Neural cell (in vitro differentiated cells): ENCODE measurements around the gene C4BPA. TPM values are rescaled to one million over a fixed set of nuclear protein-coding genes. Genes with fewer than 3 reads are reported as not detected.

Source experiments
- H2AFZ ChIP-seq: fragments of 200-600, 300-800 bp; sonication (generic), shearing (Covaris generic); 2 replicates; pipeline ENCODE4 v1.6.0; 2014; ENCODE audit warnings: low read depth, mild to moderate bottlenecking, antibody characterized with exemption, low read length, moderate library complexity
- H3F3A ChIP-seq: fragments of 200-600 bp; shearing (Covaris generic); 2 replicates; pipeline ENCODE4 v1.6.1; 2016; ENCODE audit warnings: mild to moderate bottlenecking, moderate library complexity, mixed read lengths, antibody characterized with exemption, low read length; ENCODE audit not compliant: insufficient read depth, poor library complexity, severe bottlenecking
- H3K27ac ChIP-seq: fragments of 200-600, 300-800 bp; sonication (generic), shearing (Covaris generic); 2 replicates; pipeline ENCODE4 v1.5.1; 2014; ENCODE audit warnings: mild to moderate bottlenecking, low read length, moderate library complexity
- H3K27me3 ChIP-seq: fragments of 300-800, 200-600 bp; sonication (generic), shearing (Covaris generic); 2 replicates; pipeline ENCODE4 v1.6.0; 2014; ENCODE audit warnings: mild to moderate bottlenecking, low read depth, low read length, moderate library complexity; ENCODE audit not compliant: insufficient read depth
- H3K36me3 ChIP-seq: fragments of 300-800, 200-600 bp; sonication (generic), shearing (Covaris generic); 2 replicates; pipeline ENCODE4 v1.5.1; 2014; ENCODE audit warnings: mild to moderate bottlenecking, antibody characterized with exemption, low read length, moderate library complexity; ENCODE audit not compliant: insufficient read depth
- H3K4me2 ChIP-seq: fragments of 300-800, 200-600 bp; sonication (generic), shearing (Covaris generic); 2 replicates; pipeline ENCODE4 v1.6.0; 2014; ENCODE audit warnings: mild to moderate bottlenecking, low read length
- H3K4me3 ChIP-seq: fragments of 300-800, 200-600 bp; sonication (generic), shearing (Covaris generic); 2 replicates; pipeline ENCODE4 v1.5.1; 2014; ENCODE audit warnings: mild to moderate bottlenecking, low read length, moderate library complexity
- H3K79me2 ChIP-seq: fragments of 200-600 bp; shearing (Covaris generic); replicated peaks from 2 replicates; pipeline ENCODE4 v1.6.0; 2014; ENCODE audit warnings: mild to moderate bottlenecking, low read length, moderate library complexity; ENCODE audit not compliant: insufficient read depth
- H3K9ac ChIP-seq: fragments of 300-800, 200-600 bp; sonication (generic), shearing (Covaris generic); 2 replicates; pipeline ENCODE4 v1.6.1; 2016; ENCODE audit warnings: mild to moderate bottlenecking, low read length, mixed read lengths
- H3K9me2 ChIP-seq: fragments of 200-600 bp; shearing (Covaris generic); 2 replicates; pipeline ENCODE4 v1.6.1; 2016; ENCODE audit warnings: mild to moderate bottlenecking, low read length, mixed read lengths; ENCODE audit not compliant: insufficient read depth
- H3K9me3 ChIP-seq: fragments of 200-600, 300-800 bp; sonication (generic), shearing (Covaris generic); 2 replicates; pipeline ENCODE4 v1.6.1; 2016; ENCODE audit warnings: mild to moderate bottlenecking, mixed run types, low read length, moderate library complexity, mixed read lengths
- H4K20me1 ChIP-seq: fragments of 200-600 bp; shearing (Covaris generic); 2 replicates; pipeline ENCODE4 v1.6.1; 2016; ENCODE audit warnings: mild to moderate bottlenecking, mixed run types; ENCODE audit not compliant: insufficient read depth
- EP300 ChIP-seq: fragments of 450-650 bp; conservative IDR thresholded peaks from 2 replicates; pipeline ENCODE4 v1.6.1; 2014; ENCODE audit warnings: antibody characterized with exemption, mild to moderate bottlenecking, moderate library complexity; ENCODE audit not compliant: poor library complexity, severe bottlenecking
- EZH2 ChIP-seq: fragments of 200-600, 300-800 bp; shearing (Covaris generic), sonication (generic); IDR thresholded peaks from 2 replicates; pipeline ENCODE4 v1.6.1; 2014; ENCODE audit warnings: antibody characterized with exemption, low read length, borderline replicate concordance, mild to moderate bottlenecking; ENCODE audit not compliant: insufficient read depth, poor library complexity, severe bottlenecking
- MXI1 ChIP-seq: fragments of 450-650 bp; conservative IDR thresholded peaks from 2 replicates; pipeline ENCODE4 v1.6.1; 2014; ENCODE audit warnings: antibody characterized with exemption, mild to moderate bottlenecking; ENCODE audit not compliant: poor library complexity, severe bottlenecking
- POLR2AphosphoS5 ChIP-seq: IDR thresholded peaks from 2 replicates; pipeline ENCODE4 v1.6.1; 2012
- RAD21 ChIP-seq: fragments of 450-650 bp; conservative IDR thresholded peaks from 2 replicates; pipeline ENCODE4 v1.6.1; 2014; ENCODE audit warnings: antibody characterized with exemption, mild to moderate bottlenecking, moderate library complexity
- SMC3 ChIP-seq: fragments of 450-650 bp; conservative IDR thresholded peaks from 2 replicates; pipeline ENCODE4 v1.6.1; 2014; ENCODE audit warnings: antibody characterized with exemption, mild to moderate bottlenecking, moderate library complexity; ENCODE audit not compliant: poor library complexity
- TAF1 ChIP-seq: IDR thresholded peaks from 2 replicates; pipeline ENCODE4 v1.6.1; 2012; ENCODE audit warnings: low read depth
- polyA plus RNA-seq: library from polyadenylated mRNA; depleted of rRNA; stranded (reverse); fragments of >200 nt; gene quantifications from 2 replicates; pipeline ENCODE4 v1.2.3, GENCODE V29; 2014
- TF ChIP-seq, protein P1 (sequence below): IDR thresholded peaks from 2 replicates; pipeline ENCODE4 v1.6.1; 2012; ENCODE audit warnings: borderline replicate concordance
- TF ChIP-seq, protein P2 (sequence below): fragments of 450-650 bp; IDR thresholded peaks from 2 replicates; pipeline ENCODE4 v1.5.1; 2014; ENCODE audit warnings: antibody characterized with exemption, mild to moderate bottlenecking, moderate library complexity; ENCODE audit not compliant: poor library complexity, severe bottlenecking

The C4BPA gene
- polyA plus RNA-seq, 1 donor from 2014 or later, result not detected

DNA sequence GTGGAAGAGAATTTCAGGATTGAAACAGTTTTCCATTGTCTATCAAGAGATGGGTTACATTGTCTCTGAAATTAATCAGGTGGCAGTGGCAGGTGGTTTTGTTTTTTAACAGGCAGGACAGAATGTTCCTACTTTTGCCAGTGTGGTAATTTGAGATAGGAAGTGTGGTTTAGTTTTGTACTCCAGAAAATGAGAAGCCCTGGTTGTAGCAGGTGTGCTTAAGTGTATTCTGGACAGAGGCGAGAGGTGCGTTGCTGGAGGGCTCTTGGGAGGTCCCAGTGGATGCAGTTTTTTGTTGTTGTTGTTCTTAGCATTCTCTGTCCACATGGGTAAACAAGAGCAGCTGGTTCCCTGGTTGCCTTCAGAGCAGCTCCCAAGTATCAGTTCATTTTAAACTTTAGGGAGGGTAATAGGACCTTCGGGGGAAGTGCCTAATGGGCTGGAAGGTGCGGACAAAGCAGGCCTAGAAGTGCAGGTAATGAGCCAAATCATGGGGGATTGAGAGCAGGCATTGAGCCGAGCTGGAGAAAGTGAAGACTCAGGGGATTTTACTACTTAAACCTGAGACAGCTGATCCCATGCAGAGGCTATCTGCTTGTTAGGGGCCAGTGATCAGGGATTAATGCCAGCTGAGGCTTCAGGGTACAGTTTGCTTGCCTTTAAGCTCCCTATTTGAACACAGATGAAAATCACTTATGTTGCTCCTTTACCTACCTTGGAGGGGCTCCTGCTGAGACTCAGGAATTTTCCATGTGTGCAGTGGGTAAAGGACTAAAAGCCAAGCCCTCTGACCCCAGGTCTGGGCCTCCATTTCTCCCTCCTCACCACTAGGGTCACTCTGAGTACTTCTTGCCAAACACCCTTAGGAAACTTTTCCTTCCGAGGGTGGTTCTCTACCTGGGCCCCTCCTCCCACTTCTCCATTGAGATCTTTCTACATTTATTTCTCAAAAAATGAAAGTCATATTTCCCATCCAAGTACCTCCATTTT lies 44.9 kb upstream of the C4BPA start:
- H3K36me3 ChIP-seq, result no peaks in the 10 kb centered on the region
- H3K9me2 ChIP-seq, result no peaks in the 10 kb centered on the region
- no peak overlapping the region for H3K4me3 ChIP-seq
- no peaks in the 10 kb centered on the region for H4K20me1 ChIP-seq
- H3K9ac ChIP-seq, result no peak overlapping the region
- no peaks in the 10 kb centered on the region for H3K79me2 ChIP-seq
- no peak for TF ChIP-seq EZH2
- TF ChIP-seq, protein P1, sequence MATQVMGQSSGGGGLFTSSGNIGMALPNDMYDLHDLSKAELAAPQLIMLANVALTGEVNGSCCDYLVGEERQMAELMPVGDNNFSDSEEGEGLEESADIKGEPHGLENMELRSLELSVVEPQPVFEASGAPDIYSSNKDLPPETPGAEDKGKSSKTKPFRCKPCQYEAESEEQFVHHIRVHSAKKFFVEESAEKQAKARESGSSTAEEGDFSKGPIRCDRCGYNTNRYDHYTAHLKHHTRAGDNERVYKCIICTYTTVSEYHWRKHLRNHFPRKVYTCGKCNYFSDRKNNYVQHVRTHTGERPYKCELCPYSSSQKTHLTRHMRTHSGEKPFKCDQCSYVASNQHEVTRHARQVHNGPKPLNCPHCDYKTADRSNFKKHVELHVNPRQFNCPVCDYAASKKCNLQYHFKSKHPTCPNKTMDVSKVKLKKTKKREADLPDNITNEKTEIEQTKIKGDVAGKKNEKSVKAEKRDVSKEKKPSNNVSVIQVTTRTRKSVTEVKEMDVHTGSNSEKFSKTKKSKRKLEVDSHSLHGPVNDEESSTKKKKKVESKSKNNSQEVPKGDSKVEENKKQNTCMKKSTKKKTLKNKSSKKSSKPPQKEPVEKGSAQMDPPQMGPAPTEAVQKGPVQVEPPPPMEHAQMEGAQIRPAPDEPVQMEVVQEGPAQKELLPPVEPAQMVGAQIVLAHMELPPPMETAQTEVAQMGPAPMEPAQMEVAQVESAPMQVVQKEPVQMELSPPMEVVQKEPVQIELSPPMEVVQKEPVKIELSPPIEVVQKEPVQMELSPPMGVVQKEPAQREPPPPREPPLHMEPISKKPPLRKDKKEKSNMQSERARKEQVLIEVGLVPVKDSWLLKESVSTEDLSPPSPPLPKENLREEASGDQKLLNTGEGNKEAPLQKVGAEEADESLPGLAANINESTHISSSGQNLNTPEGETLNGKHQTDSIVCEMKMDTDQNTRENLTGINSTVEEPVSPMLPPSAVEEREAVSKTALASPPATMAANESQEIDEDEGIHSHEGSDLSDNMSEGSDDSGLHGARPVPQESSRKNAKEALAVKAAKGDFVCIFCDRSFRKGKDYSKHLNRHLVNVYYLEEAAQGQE, result no peak
- no peak for TF ChIP-seq EP300
- TF ChIP-seq RAD21, result no peak
- no peak for TF ChIP-seq TAF1
- no peak for TF ChIP-seq POLR2AphosphoS5
- no peak for TF ChIP-seq SMC3
- no peak for TF ChIP-seq MXI1
- TF ChIP-seq, protein P2, sequence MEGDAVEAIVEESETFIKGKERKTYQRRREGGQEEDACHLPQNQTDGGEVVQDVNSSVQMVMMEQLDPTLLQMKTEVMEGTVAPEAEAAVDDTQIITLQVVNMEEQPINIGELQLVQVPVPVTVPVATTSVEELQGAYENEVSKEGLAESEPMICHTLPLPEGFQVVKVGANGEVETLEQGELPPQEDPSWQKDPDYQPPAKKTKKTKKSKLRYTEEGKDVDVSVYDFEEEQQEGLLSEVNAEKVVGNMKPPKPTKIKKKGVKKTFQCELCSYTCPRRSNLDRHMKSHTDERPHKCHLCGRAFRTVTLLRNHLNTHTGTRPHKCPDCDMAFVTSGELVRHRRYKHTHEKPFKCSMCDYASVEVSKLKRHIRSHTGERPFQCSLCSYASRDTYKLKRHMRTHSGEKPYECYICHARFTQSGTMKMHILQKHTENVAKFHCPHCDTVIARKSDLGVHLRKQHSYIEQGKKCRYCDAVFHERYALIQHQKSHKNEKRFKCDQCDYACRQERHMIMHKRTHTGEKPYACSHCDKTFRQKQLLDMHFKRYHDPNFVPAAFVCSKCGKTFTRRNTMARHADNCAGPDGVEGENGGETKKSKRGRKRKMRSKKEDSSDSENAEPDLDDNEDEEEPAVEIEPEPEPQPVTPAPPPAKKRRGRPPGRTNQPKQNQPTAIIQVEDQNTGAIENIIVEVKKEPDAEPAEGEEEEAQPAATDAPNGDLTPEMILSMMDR, result no peak
- no peak overlapping the region for H2AFZ ChIP-seq
- H3K9me3 ChIP-seq, result no peaks in the 10 kb centered on the region
- no peak overlapping the region for H3K4me2 ChIP-seq
- no peak overlapping the region for H3K27ac ChIP-seq
- no peaks in the 10 kb centered on the region for H3K27me3 ChIP-seq
- no peaks in the 10 kb centered on the region for H3F3A ChIP-seq

DNA sequence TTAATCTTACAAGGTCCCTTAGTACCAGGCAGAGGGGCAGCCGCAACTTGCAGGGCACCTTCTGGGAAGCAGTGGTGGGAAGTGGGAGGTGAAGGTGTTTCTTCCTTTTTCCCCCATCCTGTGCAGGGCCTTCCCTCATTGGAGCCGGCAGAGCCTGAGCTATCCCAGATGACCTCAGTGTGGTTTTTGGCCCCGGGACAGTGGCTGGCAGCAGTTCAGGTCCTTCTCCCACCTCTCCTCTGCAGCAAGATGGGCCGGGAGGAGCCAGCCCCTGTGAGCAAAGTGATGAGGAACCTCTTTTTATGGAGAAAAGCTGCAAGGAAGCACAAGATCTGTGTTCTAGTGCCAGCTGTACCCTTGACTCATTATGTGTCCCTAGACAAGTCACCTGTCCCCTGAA lies 44.2 kb upstream of the C4BPA start:
- no peak overlapping the region for H3K4me2 ChIP-seq
- no peaks in the 10 kb centered on the region for H4K20me1 ChIP-seq
- H3K9me3 ChIP-seq, result no peaks in the 10 kb centered on the region
- H3K36me3 ChIP-seq, result no peaks in the 10 kb centered on the region
- H3K9me2 ChIP-seq, result no peaks in the 10 kb centered on the region
- H3K27ac ChIP-seq, result no peak overlapping the region
- TF ChIP-seq SMC3 (no peak), POLR2AphosphoS5 (no peak)
- TF ChIP-seq, protein P1, result no peak
- TF ChIP-seq, protein P2, result no peak
- H3F3A ChIP-seq, result no peaks in the 10 kb centered on the region
- H3K4me3 ChIP-seq, result no peak overlapping the region
- no peaks in the 10 kb centered on the region for H3K27me3 ChIP-seq
- no peaks in the 10 kb centered on the region for H3K79me2 ChIP-seq
- no peak overlapping the region for H3K9ac ChIP-seq
- H2AFZ ChIP-seq, result no peak overlapping the region
